Prostate gland (tissue), 2 donors: ENCODE results near the gene KRTAP10-6.

ENCODE experiments used
- CTCF ChIP-seq, 4 experiments: fragments of 200-600 bp in 2 of 4; fragments of 450-650 bp in 2 of 4; sonication (generic) in 2 of 4; IDR thresholded peaks; 1 replicate in 3 of 4; 2 replicates in 1 of 4; pipeline ENCODE4 v1.5.1; 2016 to 2019; ENCODE audit warnings: antibody characterized with exemption in 4 of 4, mild to moderate bottlenecking in 2 of 4, moderate library complexity in 2 of 4
- POLR2AphosphoS5 ChIP-seq: sonication (generic); formaldehyde crosslinking; IDR thresholded peaks from one replicate; pipeline ENCODE4 v1.6.1; 2017; ENCODE audit warnings: antibody characterized with exemption

GRCh38 chr21:44596068-44596725, 3.9 kb upstream of the KRTAP10-6 start:
- TF ChIP-seq CTCF (IDR thresholded peaks at IDR 0.05) (no peak), POLR2AphosphoS5 (no peak)
